HCT116 (cell line): Measurements from ENCODE around the gene PPP1R13L. TPM values are rescaled to one million over a fixed set of nuclear protein-coding genes. Genes with fewer than 3 reads are reported as not detected.
A peak's percentile ranks its signal among the peaks of the same experiment; 100 is the strongest.

Experiments
- ATAC-seq: fragments of 200-7000 bp; cut with Tn5 transposase; 2 replicates; pipeline ENCODE4 v1.9.1; 2020; ENCODE audit warnings: mild to moderate bottlenecking, moderate library complexity
- BruUV-seq: library from RNA; stranded (reverse); fragments of 400-500 nt; replicated peaks from 2 replicates; lab custom pipeline; 2021; lab: Mats Ljungman, UMichigan
- CTCF ChIA-PET: fragments of 300-600 bp; sonication (Branson Sonifier 250); formaldehyde crosslinking; loops from one replicate; lab custom pipeline; 2021; ENCODE audit warnings: antibody characterized with exemption; lab: Charles Lee
- POLR2A ChIA-PET: fragments of 300-600, 350-600 bp; sonication (Branson Sonifier 250); formaldehyde crosslinking; loops from one replicate; lab custom pipeline; 2021; ENCODE audit warnings: antibody characterized with exemption; lab: Charles Lee
- RAD21 ChIA-PET, 2 experiments: fragments of 300-600 bp; sonication (Branson Sonifier 250); formaldehyde crosslinking; loops; one replicate each; lab custom pipeline; 2023; ENCODE audit warnings: low total read pairs in 2 of 2; ENCODE audit not compliant: uncharacterized antibody in 2 of 2, unreplicated experiment in 2 of 2, low non-redundant PET in 1 of 2; lab: Charles Lee
- DNase-seq: peaks from one replicate; pipeline ENCODE4 v3.0.0-alpha.2; 2010; ENCODE audit warnings: low read depth, low spot score
- H2AFZ ChIP-seq: fragments of 200-600 bp; shearing (Covaris generic), sonication (generic); 2 replicates; pipeline ENCODE4 v1.6.1; 2017; ENCODE audit warnings: low read depth, mixed run types, mixed read lengths, antibody characterized with exemption, low read length; ENCODE audit not compliant: poor library complexity, severe bottlenecking
- H3K27ac ChIP-seq: 2 replicates; pipeline ENCODE4 v1.5.1; 2012; ENCODE audit warnings: low read depth, low read length
- H3K27me3 ChIP-seq: fragments of 200-600 bp; sonication (generic); 2 replicates; pipeline ENCODE4 v1.6.1; 2016; ENCODE audit warnings: mixed run types, low read length, mixed read lengths; ENCODE audit not compliant: insufficient read depth
- H3K36me3 ChIP-seq, 2 experiments: fragments of 200-500 bp in 1 of 2; fragments of 200-600 bp in 1 of 2; sonication (Bioruptor generic) in 1 of 2; sonication (generic) in 1 of 2; 2 replicates each; pipeline versions ENCODE4 v1.5.1 to v1.6.1; 2014 to 2016; ENCODE audit warnings: low read length in 2 of 2, inconsistent platforms in 1 of 2, mixed read lengths in 1 of 2, mixed run types in 1 of 2; ENCODE audit not compliant: insufficient read depth in 2 of 2, control insufficient read depth in 1 of 2
- H3K4me1 ChIP-seq, 2 experiments: fragments of 200-600 bp in 1 of 2; sonication (generic) in 1 of 2; 2 replicates each; pipeline versions ENCODE4 v1.5.1 to v1.6.1; 2012 to 2017; ENCODE audit warnings: low read length in 2 of 2, inconsistent platforms in 1 of 2, mild to moderate bottlenecking in 1 of 2, mixed read lengths in 1 of 2, mixed run types in 1 of 2, moderate library complexity in 1 of 2; ENCODE audit not compliant: insufficient read depth in 2 of 2, control insufficient read depth in 1 of 2
- H3K4me2 ChIP-seq: fragments of 200-600 bp; sonication (generic); 2 replicates; pipeline ENCODE4 v1.6.1; 2017; ENCODE audit warnings: mixed run types, low read length, mixed read lengths
- H3K4me3 ChIP-seq, 2 experiments: fragments of 200-600 bp in 1 of 2; sonication (generic) in 1 of 2; replicated peaks in 1 of 2; 2 replicates each; pipeline ENCODE4 v1.5.1; 2011 to 2016; ENCODE audit warnings: low read length in 2 of 2, control low read depth in 1 of 2, low read depth in 1 of 2, mild to moderate bottlenecking in 1 of 2, mixed read lengths in 1 of 2, mixed run types in 1 of 2
- H3K79me2 ChIP-seq: fragments of 200-600 bp; sonication (generic); 2 replicates; pipeline ENCODE4 v1.6.1; 2017; ENCODE audit warnings: mild to moderate bottlenecking, mixed run types, low read length, moderate library complexity, mixed read lengths; ENCODE audit not compliant: insufficient read depth
- H3K9ac ChIP-seq: fragments of 200-600 bp; sonication (generic); 2 replicates; pipeline ENCODE4 v1.6.1; 2016; ENCODE audit warnings: low read length, mixed read lengths
- H3K9me2 ChIP-seq: fragments of 200-600 bp; sonication (generic), shearing (Covaris generic); 2 replicates; pipeline ENCODE4 v1.6.1; 2017; ENCODE audit warnings: mixed run types, mild to moderate bottlenecking, moderate library complexity; ENCODE audit not compliant: insufficient read depth
- H3K9me3 ChIP-seq, 2 experiments: fragments of 200-500 bp in 1 of 2; fragments of 200-600 bp in 1 of 2; sonication (Bioruptor generic) in 1 of 2; sonication (generic) in 1 of 2; 2 replicates each; pipeline ENCODE4 v1.6.1; 2014 to 2017; ENCODE audit warnings: low read length in 2 of 2, mixed read lengths in 2 of 2, inconsistent platforms in 1 of 2, low read depth in 1 of 2, mild to moderate bottlenecking in 1 of 2, mixed run types in 1 of 2, moderate library complexity in 1 of 2; ENCODE audit not compliant: control insufficient read depth in 1 of 2, insufficient read depth in 1 of 2
- H4K20me1 ChIP-seq: fragments of 200-600 bp; sonication (generic), shearing (Covaris generic); 2 replicates; pipeline ENCODE4 v1.6.1; 2017; ENCODE audit warnings: mixed run types, mild to moderate bottlenecking, moderate library complexity; ENCODE audit not compliant: insufficient read depth
- CTCF ChIP-seq, 3 experiments: fragments of 200-600 bp in 1 of 3; sonication (generic) in 1 of 3; IDR thresholded peaks in 2 of 3; conservative IDR thresholded peaks in 1 of 3; 2 replicates each; pipeline ENCODE4 v1.5.1; 2012 to 2017; ENCODE audit warnings: low read depth in 2 of 3, low read length in 2 of 3, antibody characterized with exemption in 1 of 3, borderline replicate concordance in 1 of 3, control low read depth in 1 of 3, mild to moderate bottlenecking in 1 of 3, mixed read lengths in 1 of 3, mixed run types in 1 of 3, moderate library complexity in 1 of 3; ENCODE audit not compliant: insufficient read depth in 1 of 3
- EGR1 ChIP-seq: IDR thresholded peaks from 2 replicates; pipeline ENCODE4 v1.6.1; 2012; ENCODE audit warnings: low read depth
- ELF1 ChIP-seq: IDR thresholded peaks from 2 replicates; pipeline ENCODE4 v1.6.1; 2012; ENCODE audit warnings: low read depth, borderline replicate concordance
- EZH2phosphoT487 ChIP-seq: fragments of 200-600 bp; IDR thresholded peaks from 2 replicates; pipeline ENCODE4 v1.6.1; 2018; ENCODE audit warnings: antibody characterized with exemption, borderline replicate concordance
- POLR2AphosphoS5 ChIP-seq: IDR thresholded peaks from 2 replicates; pipeline ENCODE4 v1.6.1; 2011; ENCODE audit warnings: mild to moderate bottlenecking, low read depth, low read length, moderate library complexity
- SP1 ChIP-seq: IDR thresholded peaks from 2 replicates; pipeline ENCODE4 v1.6.1; 2012; ENCODE audit warnings: low read depth
- YY1 ChIP-seq: IDR thresholded peaks from 2 replicates; pipeline ENCODE4 v1.6.1; 2011; ENCODE audit warnings: low read length, low read depth, moderate library complexity, mild to moderate bottlenecking; ENCODE audit not compliant: insufficient replicate concordance; ENCODE audit errors: extremely low read depth
- ZFX ChIP-seq: fragments of 450-650 bp; IDR thresholded peaks from 2 replicates; pipeline ENCODE4 v1.6.1; 2017
- ZNF274 ChIP-seq: fragments of 200-500 bp; sonication (Bioruptor generic); IDR thresholded peaks from 2 replicates; pipeline ENCODE4 v1.6.1; 2014; ENCODE audit warnings: mild to moderate bottlenecking, low read depth, low read length, inconsistent platforms
- intact Hi-C: fragments of 100-400 bp; cut with micrococcal nuclease; formaldehyde crosslinking; loops from 2 replicates; pipeline ENCODE4 v1.10.0; 2022
- total RNA-seq: library from RNA; stranded (reverse); gene quantifications from one replicate; pipeline ENCODE4 v1.2.1, GENCODE V29; 2021; ENCODE audit not compliant: unreplicated experiment
- TF ChIP-seq, protein P1 (sequence below): IDR thresholded peaks from 2 replicates; pipeline ENCODE4 v1.6.1; 2012
- TF ChIP-seq, protein P2 (sequence below): IDR thresholded peaks from 2 replicates; pipeline ENCODE4 v1.6.1; 2012
- TF ChIP-seq, protein P3 (sequence below): IDR thresholded peaks from 2 replicates; pipeline ENCODE4 v1.6.1; 2012; ENCODE audit warnings: low read depth

The PPP1R13L gene
- total RNA-seq, 1 experiment from 2014 or later = 89.1 TPM

- no peak for TF ChIP-seq CTCF (IDR thresholded peaks at IDR 0.05 in 2 of 3, conservative IDR thresholded peaks at IDR 0.05 in 1 of 3; ENCODE audit: borderline replicate concordance in 1 of 3, insufficient read depth in 1 of 3, low read depth in 2 of 3, low read length in 2 of 3)
- no peak for TF ChIP-seq ZFX
Observed at GRCh38 chr19:45424191-45425058, 19.6 kb upstream of the PPP1R13L start (continued).

DNA sequence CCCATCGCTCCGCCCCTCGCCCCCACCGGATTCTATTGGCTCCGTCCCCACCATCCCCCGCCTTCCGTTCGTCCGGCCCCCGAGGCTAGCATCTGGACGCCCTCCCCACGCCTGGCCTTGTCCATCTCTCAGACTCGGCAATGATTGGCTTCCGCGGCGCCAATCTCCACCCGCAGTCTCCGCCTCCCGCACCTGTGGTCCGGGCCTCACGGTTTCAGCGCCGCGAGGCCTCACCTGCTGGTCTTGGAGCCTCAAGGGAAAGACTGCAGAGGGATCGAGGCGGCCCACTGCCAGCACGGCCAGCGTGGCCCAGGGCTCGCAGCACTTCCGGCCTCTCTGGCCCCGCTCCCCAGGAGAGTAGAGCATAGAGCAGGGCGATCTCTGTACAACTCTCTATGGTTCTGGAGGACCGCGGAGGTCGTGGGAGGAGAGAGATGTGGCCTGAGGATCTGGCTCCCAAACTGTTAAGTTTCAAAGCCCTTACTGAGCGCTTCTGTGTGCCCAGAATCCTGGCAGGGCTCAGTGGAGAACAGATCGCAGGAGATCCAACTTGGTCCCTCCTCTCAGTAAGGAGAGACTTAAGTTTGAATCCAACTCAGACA lies 18.8 kb upstream of the PPP1R13L start, which contains the start of gene ERCC1:
ERCC1 (minus strand) TSS at position 329 of the 602 bp plus-strand sequence. CDS start 543 bp downstream, outside the sequence.
- Histone ChIP-seq H3K79me2 (peaks cover 32% of the 10 kb centered on the region), H3K4me3 (peak within 1 kb of the TSS; percentile 93 to 96), H3K4me2 (peak within 1 kb of the TSS; percentile 100), H3K4me1 (peaks cover 38 to 77% of the 10 kb centered on the region in 2 experiments), H3K27ac (peak within 1 kb of the TSS; percentile 99), H2AFZ (no peak within 1 kb of the TSS), H3K9me2 (no peaks in the 10 kb centered on the region), H4K20me1 (no peaks in the 10 kb centered on the region), H3K9ac (peak within 1 kb of the TSS; percentile 87), H3K9me3 (no peaks in the 10 kb centered on the region), H3K36me3 (peaks cover 2 to 14% of the 10 kb centered on the region in 2 experiments; a peak in 3 of 4 replicates), H3K27me3 (no peaks in the 10 kb centered on the region)
- ATAC-seq (peak; percentile 82), DNase-seq (peak; percentile 96)
- no TSS peak for BruUV-seq
- RAD21 ChIA-PET = no interaction called here
- CTCF ChIA-PET = interaction anchor here (1.3 to 3.7 kb wide), 4 partner anchors 16 to 62 kb away, joined by 3 to 24 read pairs (median 8); no protein-coding TSS in a partner anchor
- intact Hi-C loops = loop anchor here (1.0 kb wide), 2 partner anchors 17 to 219 kb away; partner anchors contain the start of gene POLR1G
- POLR2A ChIA-PET = interaction anchor here (0.9 to 1.9 kb wide), 8 partner anchors 9 to 61 kb away, joined by 3 to 16 read pairs (median 7); partner anchors contain the start of genes FOSB and PPP1R13L
- no peak for TF ChIP-seq ZNF274
- TF ChIP-seq YY1 = no peak
- no peak for TF ChIP-seq EZH2phosphoT487
- TF ChIP-seq, protein P1, sequence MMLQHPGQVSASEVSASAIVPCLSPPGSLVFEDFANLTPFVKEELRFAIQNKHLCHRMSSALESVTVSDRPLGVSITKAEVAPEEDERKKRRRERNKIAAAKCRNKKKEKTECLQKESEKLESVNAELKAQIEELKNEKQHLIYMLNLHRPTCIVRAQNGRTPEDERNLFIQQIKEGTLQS = no peak
- TF ChIP-seq, protein P2, sequence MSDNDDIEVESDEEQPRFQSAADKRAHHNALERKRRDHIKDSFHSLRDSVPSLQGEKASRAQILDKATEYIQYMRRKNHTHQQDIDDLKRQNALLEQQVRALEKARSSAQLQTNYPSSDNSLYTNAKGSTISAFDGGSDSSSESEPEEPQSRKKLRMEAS = peak; percentile 90
- TF ChIP-seq, protein P3, sequence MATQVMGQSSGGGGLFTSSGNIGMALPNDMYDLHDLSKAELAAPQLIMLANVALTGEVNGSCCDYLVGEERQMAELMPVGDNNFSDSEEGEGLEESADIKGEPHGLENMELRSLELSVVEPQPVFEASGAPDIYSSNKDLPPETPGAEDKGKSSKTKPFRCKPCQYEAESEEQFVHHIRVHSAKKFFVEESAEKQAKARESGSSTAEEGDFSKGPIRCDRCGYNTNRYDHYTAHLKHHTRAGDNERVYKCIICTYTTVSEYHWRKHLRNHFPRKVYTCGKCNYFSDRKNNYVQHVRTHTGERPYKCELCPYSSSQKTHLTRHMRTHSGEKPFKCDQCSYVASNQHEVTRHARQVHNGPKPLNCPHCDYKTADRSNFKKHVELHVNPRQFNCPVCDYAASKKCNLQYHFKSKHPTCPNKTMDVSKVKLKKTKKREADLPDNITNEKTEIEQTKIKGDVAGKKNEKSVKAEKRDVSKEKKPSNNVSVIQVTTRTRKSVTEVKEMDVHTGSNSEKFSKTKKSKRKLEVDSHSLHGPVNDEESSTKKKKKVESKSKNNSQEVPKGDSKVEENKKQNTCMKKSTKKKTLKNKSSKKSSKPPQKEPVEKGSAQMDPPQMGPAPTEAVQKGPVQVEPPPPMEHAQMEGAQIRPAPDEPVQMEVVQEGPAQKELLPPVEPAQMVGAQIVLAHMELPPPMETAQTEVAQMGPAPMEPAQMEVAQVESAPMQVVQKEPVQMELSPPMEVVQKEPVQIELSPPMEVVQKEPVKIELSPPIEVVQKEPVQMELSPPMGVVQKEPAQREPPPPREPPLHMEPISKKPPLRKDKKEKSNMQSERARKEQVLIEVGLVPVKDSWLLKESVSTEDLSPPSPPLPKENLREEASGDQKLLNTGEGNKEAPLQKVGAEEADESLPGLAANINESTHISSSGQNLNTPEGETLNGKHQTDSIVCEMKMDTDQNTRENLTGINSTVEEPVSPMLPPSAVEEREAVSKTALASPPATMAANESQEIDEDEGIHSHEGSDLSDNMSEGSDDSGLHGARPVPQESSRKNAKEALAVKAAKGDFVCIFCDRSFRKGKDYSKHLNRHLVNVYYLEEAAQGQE = no peak
- TF ChIP-seq EGR1 = peak; percentile 68
- peak; percentile 66; the same call in 1 of the 2 replicates for TF ChIP-seq POLR2AphosphoS5
- TF ChIP-seq ELF1 = no peak; the same call in 1 of the 2 replicates
- no peak for TF ChIP-seq CTCF (IDR thresholded peaks at IDR 0.05 in 2 of 3, conservative IDR thresholded peaks at IDR 0.05 in 1 of 3; ENCODE audit: borderline replicate concordance in 1 of 3, insufficient read depth in 1 of 3, low read depth in 2 of 3, low read length in 2 of 3)
- TF ChIP-seq SP1 = peak; percentile 84
